Immature natural killer cell (primary cell): ENCODE data around the gene IL18R1. TPM values are rescaled to one million over a fixed set of nuclear protein-coding genes. Genes with fewer than 3 reads are reported as not detected.
A peak's percentile ranks its signal among the peaks of the same experiment; 100 is the strongest.

Experiments used
- DNase-seq, 3 donors: peaks; one replicate each; pipeline ENCODE4 v3.0.0; 2022; ENCODE audit warnings: mixed read lengths in 1 of 3
- H3K27ac Mint-ChIP-seq, 6 donors: one replicate each; pipeline ENCODE4 v1.8.0; 2020; ENCODE audit warnings: mixed read lengths in 6 of 6, mild to moderate bottlenecking in 5 of 6, inconsistent platforms in 4 of 6, moderate library complexity in 3 of 6
- H3K27me3 Mint-ChIP-seq, 3 donors: one replicate each; pipeline ENCODE4 v1.8.0; 2020 to 2021; ENCODE audit warnings: low read depth in 3 of 3, mild to moderate bottlenecking in 3 of 3, mixed read lengths in 3 of 3, moderate library complexity in 3 of 3, inconsistent platforms in 1 of 3
- H3K36me3 Mint-ChIP-seq, 3 donors: one replicate each; pipeline ENCODE4 v1.8.0; 2020; ENCODE audit warnings: mixed read lengths in 3 of 3, inconsistent platforms in 2 of 3, mild to moderate bottlenecking in 2 of 3
- H3K4me1 Mint-ChIP-seq, 2 donors: one replicate each; pipeline ENCODE4 v1.8.0; 2020; ENCODE audit warnings: inconsistent platforms in 2 of 2, mild to moderate bottlenecking in 2 of 2, mixed read lengths in 2 of 2, moderate library complexity in 1 of 2
- H3K4me3 Mint-ChIP-seq, 5 donors: one replicate each; pipeline ENCODE4 v1.8.0; 2020; ENCODE audit warnings: mild to moderate bottlenecking in 5 of 5, mixed read lengths in 5 of 5, inconsistent platforms in 3 of 5, moderate library complexity in 3 of 5
- H3K9me3 Mint-ChIP-seq, 6 donors: one replicate each; pipeline ENCODE4 v1.8.0; 2020; ENCODE audit warnings: mild to moderate bottlenecking in 6 of 6, mixed read lengths in 6 of 6, inconsistent platforms in 4 of 6, moderate library complexity in 3 of 6
- polyA plus RNA-seq, 3 donors: library from polyadenylated mRNA; unstranded; fragments of 300-500 nt; fragmentation: Illumina TruSeq; gene quantifications; one replicate each; pipeline ENCODE4 v1.2.3, GENCODE V29; 2021

The IL18R1 gene
- polyA plus RNA-seq, 3 donors from 2014 or later = 32.9 to 49.9 (median 37.4) TPM

- no peaks in the 10 kb centered on the region for H3K27me3 Mint-ChIP-seq
- peaks cover 25 to 45% (median 31%) of the 10 kb centered on the region in 3 donors for H3K36me3 Mint-ChIP-seq
- H3K4me3 Mint-ChIP-seq = peak overlapping the region; percentile 42 to 60 (median 52)
- H3K4me1 Mint-ChIP-seq = peaks cover 0 to 54% of the 10 kb centered on the region in 2 donors
- H3K27ac Mint-ChIP-seq = peak overlapping the region in 5 of 6 donors; percentile 77 to 88 (median 84)
- peaks cover 0 to 2% (median 0%) of the 10 kb centered on the region in 6 donors for H3K9me3 Mint-ChIP-seq
- no peak for DNase-seq
These were observed 80.1 kb downstream of the IL18R1 start for GRCh38 chr2:102435741-102436140.

DNA sequence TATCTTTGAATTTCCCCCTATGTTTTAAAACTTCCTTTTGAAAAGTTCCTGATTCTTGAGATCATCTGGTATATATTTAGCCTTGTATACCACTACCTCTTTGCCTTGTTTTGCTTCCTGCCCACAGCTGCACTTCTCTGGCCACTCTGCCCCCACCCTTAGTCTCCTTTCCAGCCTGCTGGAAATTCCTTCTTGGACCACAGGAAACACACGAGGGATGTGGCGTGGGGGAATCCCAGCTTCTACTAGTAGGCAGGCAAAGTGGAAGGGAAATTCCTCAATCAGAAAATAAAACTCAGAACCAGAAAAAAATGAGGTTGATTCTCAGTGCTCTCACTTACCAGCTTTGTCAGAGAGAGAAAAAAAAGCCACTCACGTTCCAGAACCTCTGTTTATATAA is 80.7 kb downstream of the IL18R1 start:
- DNase-seq = no peak
- Mint-ChIP-seq H3K27ac (peak overlapping the region in 5 of 6 donors; percentile 77 to 86 (median 82)), H3K4me3 (peak overlapping the region; percentile 42 to 60 (median 52)), H3K27me3 (no peaks in the 10 kb centered on the region), H3K4me1 (peaks cover 0 to 49% of the 10 kb centered on the region in 2 donors), H3K9me3 (peaks cover 0 to 2% (median 0%) of the 10 kb centered on the region in 6 donors), H3K36me3 (peaks cover 22 to 42% (median 29%) of the 10 kb centered on the region in 3 donors)

DNA sequence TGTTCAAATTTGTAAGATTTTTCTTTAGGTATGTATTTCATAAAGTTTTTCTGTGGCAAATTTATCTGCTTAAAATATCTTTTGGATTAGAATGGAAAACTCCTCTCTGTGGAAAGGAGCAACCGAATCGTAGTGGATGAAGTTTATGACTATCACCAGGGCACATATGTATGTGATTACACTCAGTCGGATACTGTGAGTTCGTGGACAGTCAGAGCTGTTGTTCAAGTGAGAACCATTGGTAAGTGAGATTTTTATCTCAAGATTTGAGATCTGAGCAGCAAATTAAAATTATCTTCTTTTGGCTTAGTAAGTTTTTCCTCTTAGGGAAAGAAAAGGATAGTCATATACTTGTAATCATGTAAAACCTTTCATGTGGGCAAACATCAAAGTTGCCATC is 81.5 kb downstream of the IL18R1 start:
- Mint-ChIP-seq H3K27me3 (no peaks in the 10 kb centered on the region), H3K4me1 (peaks cover 4 to 42% of the 10 kb centered on the region in 2 donors), H3K9me3 (peaks cover 0 to 2% (median 0%) of the 10 kb centered on the region in 6 donors), H3K27ac (peak overlapping the region in 3 of 6 donors; percentile 63 to 77 (median 72)), H3K4me3 (peak overlapping the region; percentile 1 to 53 (median 38)), H3K36me3 (peaks cover 19 to 39% (median 26%) of the 10 kb centered on the region in 3 donors)
- no peak for DNase-seq

DNA sequence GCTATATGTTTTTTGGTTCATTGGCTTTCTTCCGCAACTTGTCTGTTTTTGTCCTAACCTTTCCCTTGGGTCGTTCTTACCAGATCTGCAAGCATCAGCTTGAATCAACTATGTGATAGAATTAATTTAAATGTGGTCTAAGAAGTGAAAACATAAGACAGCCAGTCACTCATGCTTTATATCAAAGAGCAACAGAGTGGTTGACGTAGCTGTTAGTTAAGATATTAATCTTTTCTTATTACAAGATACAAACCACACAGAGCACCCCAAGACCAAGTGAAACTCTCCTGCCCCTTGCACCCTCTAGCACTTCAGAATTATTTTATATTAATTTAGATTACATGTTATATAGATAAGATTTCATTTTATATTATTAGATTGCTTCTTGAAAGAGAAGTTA is 82.5 kb downstream of the IL18R1 start:
- Mint-ChIP-seq H3K27me3 (no peaks in the 10 kb centered on the region), H3K36me3 (peaks cover 19 to 36% (median 27%) of the 10 kb centered on the region in 3 donors), H3K27ac (no peak overlapping the region), H3K4me3 (no peak overlapping the region), H3K4me1 (peaks cover 14 to 42% of the 10 kb centered on the region in 2 donors), H3K9me3 (peaks cover 0 to 2% (median 0%) of the 10 kb centered on the region in 6 donors)
- DNase-seq = no peak

DNA sequence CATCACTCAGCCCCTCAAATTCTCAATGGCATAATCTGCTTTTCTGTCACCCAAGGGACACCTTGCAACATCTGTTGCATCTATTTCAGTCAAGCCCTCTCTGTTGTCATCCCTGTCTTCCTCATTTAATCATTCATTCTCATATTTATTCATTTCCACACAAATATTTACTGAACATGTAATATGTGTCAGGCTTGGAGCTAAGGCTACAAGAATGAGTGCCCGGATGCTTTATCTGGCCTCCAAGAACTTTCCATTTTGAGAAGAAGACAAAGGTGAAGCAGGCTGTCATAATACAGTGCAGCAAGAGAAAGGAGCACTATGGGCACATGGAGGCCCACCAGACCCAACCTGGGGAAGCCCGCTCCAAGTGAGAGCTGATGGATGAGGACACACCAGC is 83.0 kb downstream of the IL18R1 start:
- Mint-ChIP-seq H3K27me3 (no peaks in the 10 kb centered on the region), H3K4me1 (peaks cover 19 to 41% of the 10 kb centered on the region in 2 donors), H3K9me3 (peaks cover 0 to 2% (median 0%) of the 10 kb centered on the region in 6 donors), H3K36me3 (peaks cover 19 to 38% (median 29%) of the 10 kb centered on the region in 3 donors), H3K27ac (no peak overlapping the region), H3K4me3 (no peak overlapping the region)
- no peak for DNase-seq

- Mint-ChIP-seq H3K9me3 (peaks cover 0 to 2% (median 0%) of the 10 kb centered on the region in 6 donors), H3K4me1 (peaks cover 19 to 35% of the 10 kb centered on the region in 2 donors), H3K36me3 (peaks cover 19 to 37% (median 29%) of the 10 kb centered on the region in 3 donors), H3K27me3 (no peaks in the 10 kb centered on the region), H3K27ac (no peak overlapping the region), H3K4me3 (no peak overlapping the region)
- DNase-seq = no peak
These were observed 83.6 kb downstream of the IL18R1 start for GRCh38 chr2:102439065-102439695.

DNA sequence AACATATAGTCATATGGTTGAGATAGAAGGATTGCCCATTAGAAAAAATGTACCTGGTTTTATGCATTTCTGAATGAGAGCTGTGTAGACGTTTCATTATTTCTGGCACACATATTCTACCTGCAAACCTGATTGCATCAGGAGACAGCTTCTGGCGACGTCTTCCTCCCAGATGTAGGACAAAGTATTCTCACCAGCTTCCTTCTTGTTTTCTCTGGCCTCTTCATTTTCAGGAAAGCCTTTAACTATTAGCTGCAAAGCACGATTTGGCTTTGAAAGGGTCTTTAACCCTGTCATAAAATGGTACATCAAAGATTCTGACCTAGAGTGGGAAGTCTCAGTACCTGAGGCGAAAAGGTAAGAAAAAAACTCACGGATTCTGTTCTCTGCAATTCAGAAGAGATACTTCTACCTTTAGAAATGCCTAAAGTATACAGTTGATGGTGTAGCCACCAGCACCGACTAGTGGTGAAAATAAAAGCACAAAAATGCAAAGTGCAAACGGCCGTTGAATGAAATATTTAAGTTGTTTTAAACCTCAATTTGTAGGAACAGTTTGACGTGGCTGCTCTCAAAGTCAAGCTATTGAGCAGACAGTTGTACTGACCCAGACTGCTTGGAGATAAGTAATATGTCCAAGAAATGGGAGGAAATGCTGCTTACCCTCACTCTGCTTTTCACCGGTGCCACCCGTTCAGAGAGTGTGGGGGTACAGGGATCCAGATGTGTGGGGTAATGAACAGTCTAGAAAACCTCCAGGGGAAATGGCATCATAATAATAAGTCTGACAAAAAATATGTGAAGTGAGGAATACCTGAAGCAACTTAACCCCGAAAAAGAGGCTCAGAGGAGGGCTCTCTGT is 87.6 kb downstream of the IL18R1 start:
- H3K27ac Mint-ChIP-seq = peak overlapping the region; percentile 53 to 89 (median 79)
- peak; percentile 44 to 55 (median 55) for DNase-seq
- peaks cover 12 to 34% of the 10 kb centered on the region in 2 donors for H3K4me1 Mint-ChIP-seq
- H3K4me3 Mint-ChIP-seq = peak overlapping the region in 3 of 5 donors; percentile 3 to 53 (median 48)
- no peaks in the 10 kb centered on the region for H3K9me3 Mint-ChIP-seq
- H3K36me3 Mint-ChIP-seq = peaks cover 17 to 40% (median 29%) of the 10 kb centered on the region in 3 donors
- H3K27me3 Mint-ChIP-seq = peaks cover 0 to 3% (median 0%) of the 10 kb centered on the region in 3 donors

DNA sequence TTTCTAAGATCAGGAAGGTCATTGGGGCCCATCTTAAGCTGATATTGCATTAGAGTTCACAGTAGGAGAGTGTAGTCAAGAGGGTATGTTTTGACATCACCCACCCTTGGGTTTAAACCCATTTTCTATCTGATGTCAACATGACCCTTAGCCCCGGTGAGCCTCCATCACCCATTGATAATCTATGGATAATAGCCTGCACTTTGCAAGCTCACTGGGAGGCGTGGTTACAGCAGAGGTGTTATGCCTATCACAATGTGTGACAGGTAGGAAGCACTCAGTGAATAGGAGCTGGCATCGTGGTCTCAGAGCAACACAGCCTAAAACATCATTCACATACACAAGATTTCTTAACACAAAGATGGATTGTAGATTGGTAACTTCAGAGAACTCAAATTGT is 88.6 kb downstream of the IL18R1 start:
- Mint-ChIP-seq H3K4me3 (no peak overlapping the region), H3K4me1 (peaks cover 14 to 38% of the 10 kb centered on the region in 2 donors), H3K27ac (peak overlapping the region in 4 of 6 donors; percentile 10 to 64 (median 13)), H3K36me3 (peaks cover 17 to 42% (median 29%) of the 10 kb centered on the region in 3 donors), H3K27me3 (peaks cover 0 to 3% (median 0%) of the 10 kb centered on the region in 3 donors), H3K9me3 (no peaks in the 10 kb centered on the region)
- DNase-seq = no peak

- H3K27ac Mint-ChIP-seq = peak overlapping the region in 3 of 6 donors; percentile 40 to 53 (median 49)
These were observed 91.3 kb downstream of the IL18R1 start for GRCh38 chr2:102446936-102447335.

More at GRCh38 chr2:102446936-102447335, 91.3 kb downstream of the IL18R1 start:
- H3K4me1 Mint-ChIP-seq = peaks cover 19 to 44% of the 10 kb centered on the region in 2 donors
- no peak for DNase-seq
- no peak overlapping the region for H3K4me3 Mint-ChIP-seq
- peaks cover 21 to 61% (median 35%) of the 10 kb centered on the region in 3 donors for H3K36me3 Mint-ChIP-seq
- H3K27me3 Mint-ChIP-seq = peaks cover 0 to 3% (median 0%) of the 10 kb centered on the region in 3 donors
- H3K9me3 Mint-ChIP-seq = no peaks in the 10 kb centered on the region

Other genes starting within 250 kb of the IL18R1 start
- 1 to 10 TPM in 1 of 3 donors, under 1 TPM in 1, not detected in 1; 0.96 to 4.0 TPM for gene IL1R1, start 213.1 kb upstream of the IL18R1 start, polyA plus RNA-seq
- not detected for gene IL1RL2, start 168.8 kb upstream of the IL18R1 start, polyA plus RNA-seq
- gene IL1RL1, start 44.2 kb upstream of the IL18R1 start, polyA plus RNA-seq = 1 to 10 TPM in 1 of 3 donors, under 1 TPM in 1, not detected in 1; 0.48 to 1.8 TPM
- gene IL18RAP, start 67.4 kb downstream of the IL18R1 start, polyA plus RNA-seq = 10 to 100 TPM; 58.1 to 60.8 (median 60.3) TPM
- not detected for gene SLC9A4, start 117.4 kb downstream of the IL18R1 start, polyA plus RNA-seq